B cell (primary cell): ENCODE measurements around the gene YTHDC2. TPM values are rescaled to one million over a fixed set of nuclear protein-coding genes. Genes with fewer than 3 reads are reported as not detected.

ENCODE experiments used
- ATAC-seq: fragments of 200-7000 bp; cut with Tn5 transposase; one replicate; pipeline ENCODE4 v1.10.0; 2021; ENCODE audit warnings: low read depth, mild to moderate bottlenecking, moderate number of reproducible peaks, moderate library complexity
- CTCF ChIA-PET: fragments of 350-600 bp; sonication (Branson Sonifier 250); formaldehyde crosslinking; loops from one replicate; lab custom pipeline; 2021; ENCODE audit warnings: antibody characterized with exemption, inconsistent platforms; lab: Charles Lee
- POLR2A ChIA-PET: fragments of 350-600 bp; sonication (Branson Sonifier 250); formaldehyde crosslinking; loops from one replicate; lab custom pipeline; 2021; ENCODE audit warnings: antibody characterized with exemption; lab: Charles Lee
- DNase-seq: peaks from one replicate; pipeline ENCODE4 v3.0.0; 2013
- H2AFZ ChIP-seq: 2 replicates; pipeline ENCODE4 v1.6.1; 2012; ENCODE audit warnings: mild to moderate bottlenecking, low read depth, low read length; ENCODE audit not compliant: insufficient read depth, poor library complexity, severe bottlenecking
- H3K27ac ChIP-seq, 2 donors: 1 replicate in 1 of 2; 2 replicates in 1 of 2; pipeline ENCODE4 v1.5.1; 2012 to 2013; ENCODE audit warnings: low read length in 2 of 2, mild to moderate bottlenecking in 2 of 2, moderate library complexity in 1 of 2
- H3K27me3 ChIP-seq, 4 experiments: fragments of 200-600 bp in 1 of 4; sonication (generic) in 1 of 4; replicated peaks in 1 of 4; 1 replicate in 2 of 4; 2 replicates in 2 of 4; pipeline versions ENCODE4 v1.6.1 to v1.7.0; 2013 to 2016; ENCODE audit warnings: low read length in 3 of 4, mild to moderate bottlenecking in 2 of 4, mixed read lengths in 1 of 4, moderate library complexity in 1 of 4; ENCODE audit not compliant: insufficient read depth in 4 of 4, control insufficient read depth in 3 of 4; ENCODE audit errors: control extremely low read depth in 1 of 4
- H3K36me3 ChIP-seq, 2 experiments: replicated peaks in 1 of 2; 1 replicate in 1 of 2; 2 replicates in 1 of 2; pipeline versions ENCODE4 v1.6.1 to v1.7.1; 2013; ENCODE audit warnings: low read length in 1 of 2; ENCODE audit not compliant: insufficient read depth in 2 of 2, control insufficient read depth in 1 of 2; ENCODE audit errors: control extremely low read depth in 1 of 2, extremely low read depth in 1 of 2
- H3K4me1 ChIP-seq, 2 donors: fragments of 200-600 bp in 1 of 2; sonication (generic) in 1 of 2; 1 replicate in 1 of 2; 2 replicates in 1 of 2; pipeline versions ENCODE4 v1.5.1 to v1.6.1; 2013 to 2017; ENCODE audit warnings: low read length in 2 of 2; ENCODE audit not compliant: control insufficient read depth in 2 of 2, insufficient read depth in 2 of 2
- H3K4me2 ChIP-seq: replicated peaks from 2 replicates; pipeline ENCODE3; 2012; ENCODE audit warnings: mild to moderate bottlenecking, low read depth, low read length; ENCODE audit not compliant: poor library complexity, severe bottlenecking
- H3K4me3 ChIP-seq, 5 experiments: fragments of 200-600 bp in 1 of 5; sonication (generic) in 1 of 5; 1 replicate in 3 of 5; 2 replicates in 2 of 5; pipeline versions ENCODE4 v1.5.1 to v1.7.0; 2011 to 2016; ENCODE audit warnings: low read length in 4 of 5, mild to moderate bottlenecking in 4 of 5, low read depth in 2 of 5, control low read depth in 1 of 5, moderate library complexity in 1 of 5; ENCODE audit not compliant: insufficient read depth in 1 of 5; ENCODE audit errors: control extremely low read depth in 1 of 5, extremely low read depth in 1 of 5
- H3K79me2 ChIP-seq: fragments of 200-600 bp; sonication (generic); one replicate; pipeline ENCODE4 v1.6.0; 2016; ENCODE audit warnings: low read length; ENCODE audit not compliant: control insufficient read depth, insufficient read depth
- H3K9ac ChIP-seq: fragments of 200-600 bp; sonication (generic); 2 replicates; pipeline ENCODE4 v1.6.1; 2017; ENCODE audit warnings: mild to moderate bottlenecking, low read length, moderate library complexity
- H3K9me3 ChIP-seq, 3 donors: one replicate each; pipeline versions ENCODE4 v1.6.1 to v1.7.1; 2013; ENCODE audit warnings: low read length in 2 of 3; ENCODE audit not compliant: control insufficient read depth in 2 of 3, insufficient read depth in 1 of 3; ENCODE audit errors: control extremely low read depth in 1 of 3
- H4K20me1 ChIP-seq: 2 replicates; pipeline ENCODE4 v1.6.0; 2012; ENCODE audit warnings: mild to moderate bottlenecking, low read length; ENCODE audit not compliant: insufficient read depth, control insufficient read depth, poor library complexity, severe bottlenecking
- H3K27ac Mint-ChIP-seq: one replicate; pipeline ENCODE4 v1.8.0; 2021; ENCODE audit warnings: mixed read lengths
- H3K27me3 Mint-ChIP-seq: one replicate; pipeline ENCODE4 v1.8.0; 2021; ENCODE audit warnings: mixed read lengths
- H3K4me1 Mint-ChIP-seq: one replicate; pipeline ENCODE4 v1.8.0; 2021; ENCODE audit warnings: mixed read lengths
- H3K4me3 Mint-ChIP-seq: one replicate; pipeline ENCODE4 v1.8.0; 2021; ENCODE audit warnings: mixed read lengths
- H3K9me3 Mint-ChIP-seq: one replicate; pipeline ENCODE4 v1.8.0; 2022; ENCODE audit warnings: mixed read lengths; ENCODE audit not compliant: insufficient read depth
- CTCF ChIP-seq: fragments of 200-600 bp; IDR thresholded peaks from one replicate; pipeline ENCODE4 v1.8.0; 2022; ENCODE audit warnings: antibody characterized with exemption, mild to moderate bottlenecking
- EZH2 ChIP-seq: IDR thresholded peaks from 2 replicates; pipeline ENCODE4 v1.6.1; 2012; ENCODE audit warnings: borderline replicate concordance, low read depth, mild to moderate bottlenecking, moderate library complexity, low read length; ENCODE audit not compliant: insufficient read depth, poor library complexity, severe bottlenecking
- WGBS: methylation state at CpG from one replicate; pipeline ENCODE4 v1.1.5; 2013; ENCODE audit warnings: missing lambda C conversion rate; ENCODE audit not compliant: insufficient coverage; 5-methylcytosine and 5-hydroxymethylcytosine counted together
- intact Hi-C: fragments of 100-400 bp; cut with micrococcal nuclease; formaldehyde crosslinking; loops from one replicate; pipeline ENCODE4 v1.10.0; 2022
- polyA plus RNA-seq: library from polyadenylated mRNA; depleted of rRNA; stranded (reverse); fragments of >200 nt; gene quantifications from 2 replicates; pipeline ENCODE4 v1.2.3, GENCODE V29; 2012
- total RNA-seq, 2 donors: library from RNA; stranded (reverse); fragments of 120-200 nt in 1 of 2; gene quantifications; 1 replicate in 1 of 2; 2 replicates in 1 of 2; pipeline versions ENCODE4 v1.2.3 to v1.2.4, GENCODE V29; 2013 to 2022

The YTHDC2 gene
- total and polyA plus RNA-seq, 2 donors (not counting 1 experiment from before 2014, with no cell fraction given): 8.6 to 52.6 TPM

GRCh38 chr5:113531481-113532159 is 18.1 kb downstream of the YTHDC2 start:
- CTCF ChIA-PET: no interaction called here

GRCh38 chr5:113538313-113538712 is 24.8 kb downstream of the YTHDC2 start:
- no peak overlapping the region for H2AFZ ChIP-seq
- H3K4me3 Mint-ChIP-seq: no peak overlapping the region
- H3K4me1 Mint-ChIP-seq: peaks cover 2% of the 10 kb centered on the region
- H3K27ac ChIP-seq: no peak overlapping the region
- no peaks in the 10 kb centered on the region for H3K9me3 Mint-ChIP-seq
- ATAC-seq: no peak
- H3K36me3 ChIP-seq: peaks cover 7 to 53% of the 10 kb centered on the region in 2 experiments
- no peak overlapping the region for H3K9ac ChIP-seq
- no peaks in the 10 kb centered on the region for H4K20me1 ChIP-seq
- TF ChIP-seq EZH2 (no peak), CTCF (no peak)
- H3K4me2 ChIP-seq: no peak overlapping the region
- WGBS: 100% methylated on average over 1 of the region's 2 CpGs
- POLR2A ChIA-PET: no interaction called here
- CTCF ChIA-PET: no interaction called here
- no peaks in the 10 kb centered on the region for H3K27me3 ChIP-seq
- intact Hi-C loops: no loop called here
- H3K4me3 ChIP-seq: no peak overlapping the region
- H3K27me3 Mint-ChIP-seq: no peaks in the 10 kb centered on the region
- no peak for DNase-seq
- H3K27ac Mint-ChIP-seq: no peak overlapping the region
- peaks cover 4% of the 10 kb centered on the region for H3K79me2 ChIP-seq
- no peaks in the 10 kb centered on the region for H3K9me3 ChIP-seq
- H3K4me1 ChIP-seq: no peaks in the 10 kb centered on the region

More at GRCh38 chr5:113531481-113532159, 18.1 kb downstream of the YTHDC2 start:
- H3K79me2 ChIP-seq: peaks cover 26% of the 10 kb centered on the region
- DNase-seq (no peak), ATAC-seq (no peak)
- no peak for TF ChIP-seq EZH2
- no peaks in the 10 kb centered on the region for H4K20me1 ChIP-seq
- peaks cover 2% of the 10 kb centered on the region for H3K4me1 Mint-ChIP-seq
- H3K4me3 Mint-ChIP-seq: no peak overlapping the region
- H2AFZ ChIP-seq: no peak overlapping the region
- peaks cover 16 to 18% of the 10 kb centered on the region in 2 experiments for H3K36me3 ChIP-seq
- H3K9ac ChIP-seq: no peak overlapping the region
- no peaks in the 10 kb centered on the region for H3K27me3 ChIP-seq
- H3K4me3 ChIP-seq: no peak overlapping the region
- peaks cover 4 to 10% (median 5%) of the 10 kb centered on the region in 3 donors for H3K9me3 ChIP-seq
- WGBS: 100% methylated on average over 1 of the region's 2 CpGs
- no peaks in the 10 kb centered on the region for H3K4me1 ChIP-seq
- H3K4me2 ChIP-seq: no peak overlapping the region
- H3K27ac ChIP-seq: no peak overlapping the region
- intact Hi-C loops: no loop called here
- no peak overlapping the region for H3K27ac Mint-ChIP-seq
- no peaks in the 10 kb centered on the region for H3K9me3 Mint-ChIP-seq
- no peaks in the 10 kb centered on the region for H3K27me3 Mint-ChIP-seq
- POLR2A ChIA-PET: no interaction called here
